Glutamatergic neuron (in vitro differentiated cells): Measurements from ENCODE around the gene MCF2. TPM values are rescaled to one million over a fixed set of nuclear protein-coding genes. Genes with fewer than 3 reads are reported as not detected.

Source experiments
- DNase-seq: peaks from one replicate; pipeline ENCODE4 v3.0.0; 2022
- H3K27ac Mint-ChIP-seq: one replicate; pipeline ENCODE4 v1.8.0; 2020; ENCODE audit warnings: mild to moderate bottlenecking, mixed read lengths, inconsistent platforms; ENCODE audit not compliant: unreplicated experiment
- H3K27me3 Mint-ChIP-seq: one replicate; pipeline ENCODE4 v1.8.0; 2020; ENCODE audit warnings: mild to moderate bottlenecking, moderate library complexity, mixed read lengths, inconsistent platforms; ENCODE audit not compliant: unreplicated experiment
- H3K36me3 Mint-ChIP-seq: one replicate; pipeline ENCODE4 v1.8.0; 2020; ENCODE audit warnings: mild to moderate bottlenecking, mixed read lengths, inconsistent platforms; ENCODE audit not compliant: unreplicated experiment
- H3K4me1 Mint-ChIP-seq: one replicate; pipeline ENCODE4 v1.8.0; 2020; ENCODE audit warnings: mild to moderate bottlenecking, low read depth, mixed read lengths, inconsistent platforms; ENCODE audit not compliant: unreplicated experiment
- H3K4me3 Mint-ChIP-seq: one replicate; pipeline ENCODE4 v1.8.0; 2020; ENCODE audit warnings: mild to moderate bottlenecking, mixed read lengths, inconsistent platforms; ENCODE audit not compliant: unreplicated experiment
- H3K9me3 Mint-ChIP-seq: one replicate; pipeline ENCODE4 v1.8.0; 2020; ENCODE audit warnings: mild to moderate bottlenecking, moderate library complexity, mixed read lengths, inconsistent platforms; ENCODE audit not compliant: unreplicated experiment
- total RNA-seq: library from RNA; stranded (reverse); fragmentation: NEBNext Ultra II Directional; extraction: Animal tissue kit (Norgen Biotek cat#: 25700); gene quantifications from one replicate; pipeline ENCODE4 v1.2.1, GENCODE V29; 2021; ENCODE audit not compliant: unreplicated experiment
- TF ChIP-seq, protein P1 (sequence below): fragments of 200-600 bp; sonication (generic); IDR thresholded peaks from one replicate; pipeline ENCODE4 v1.5.0; 2021; ENCODE audit not compliant: partially characterized antibody, unreplicated experiment

Gene MCF2
- total RNA-seq, 1 donor from 2014 or later, result 1.2 TPM

DNA sequence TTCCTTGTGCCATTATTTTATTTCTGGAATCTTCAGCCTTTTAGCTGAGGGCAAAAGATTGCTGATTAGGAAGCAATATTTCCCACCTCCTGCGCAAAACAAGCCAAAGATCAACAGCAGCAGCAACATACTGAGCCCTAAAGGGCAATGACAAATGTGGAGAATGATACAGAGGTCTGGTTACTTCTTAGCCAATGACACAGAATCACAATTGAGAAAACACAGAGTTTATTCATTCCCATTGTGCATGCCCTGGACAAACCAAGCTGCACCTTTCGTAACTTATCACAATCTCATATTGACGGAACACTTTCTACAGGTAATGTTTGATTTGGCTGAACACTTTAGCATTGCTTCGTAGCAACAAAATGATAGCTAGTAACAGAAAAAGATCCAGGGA, 164.0 kb downstream of the MCF2 start:
- Mint-ChIP-seq H3K4me1 (no peaks in the 10 kb centered on the region), H3K4me3 (no peak overlapping the region), H3K9me3 (no peaks in the 10 kb centered on the region), H3K36me3 (no peaks in the 10 kb centered on the region), H3K27ac (no peak overlapping the region), H3K27me3 (no peaks in the 10 kb centered on the region)
- TF ChIP-seq, protein P1, sequence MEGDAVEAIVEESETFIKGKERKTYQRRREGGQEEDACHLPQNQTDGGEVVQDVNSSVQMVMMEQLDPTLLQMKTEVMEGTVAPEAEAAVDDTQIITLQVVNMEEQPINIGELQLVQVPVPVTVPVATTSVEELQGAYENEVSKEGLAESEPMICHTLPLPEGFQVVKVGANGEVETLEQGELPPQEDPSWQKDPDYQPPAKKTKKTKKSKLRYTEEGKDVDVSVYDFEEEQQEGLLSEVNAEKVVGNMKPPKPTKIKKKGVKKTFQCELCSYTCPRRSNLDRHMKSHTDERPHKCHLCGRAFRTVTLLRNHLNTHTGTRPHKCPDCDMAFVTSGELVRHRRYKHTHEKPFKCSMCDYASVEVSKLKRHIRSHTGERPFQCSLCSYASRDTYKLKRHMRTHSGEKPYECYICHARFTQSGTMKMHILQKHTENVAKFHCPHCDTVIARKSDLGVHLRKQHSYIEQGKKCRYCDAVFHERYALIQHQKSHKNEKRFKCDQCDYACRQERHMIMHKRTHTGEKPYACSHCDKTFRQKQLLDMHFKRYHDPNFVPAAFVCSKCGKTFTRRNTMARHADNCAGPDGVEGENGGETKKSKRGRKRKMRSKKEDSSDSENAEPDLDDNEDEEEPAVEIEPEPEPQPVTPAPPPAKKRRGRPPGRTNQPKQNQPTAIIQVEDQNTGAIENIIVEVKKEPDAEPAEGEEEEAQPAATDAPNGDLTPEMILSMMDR, result no peak
- no peak for DNase-seq

DNA sequence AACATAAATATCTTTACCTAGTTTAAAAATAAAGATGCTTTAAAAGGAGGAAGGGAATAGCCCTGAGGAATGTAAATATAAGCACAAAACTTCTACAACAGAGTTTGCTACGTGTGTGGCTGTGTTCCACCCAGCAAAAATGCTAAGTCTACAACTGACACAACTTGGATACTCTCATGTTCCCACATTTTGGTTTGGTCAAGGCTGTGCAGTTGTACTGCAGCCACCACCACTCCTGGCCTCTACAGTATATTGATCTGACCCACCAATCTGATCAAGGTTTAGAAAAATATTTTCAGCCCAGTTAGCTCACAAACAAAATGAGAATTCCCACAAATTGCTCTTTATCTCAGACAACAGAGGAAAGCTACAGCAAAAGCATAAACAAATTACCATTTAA, 165.3 kb downstream of the MCF2 start:
- H3K27ac Mint-ChIP-seq, result no peak overlapping the region
- H3K4me1 Mint-ChIP-seq, result no peaks in the 10 kb centered on the region
- DNase-seq, result no peak
- TF ChIP-seq, protein P1, result no peak
- H3K4me3 Mint-ChIP-seq, result no peak overlapping the region
- H3K27me3 Mint-ChIP-seq, result no peaks in the 10 kb centered on the region
- H3K9me3 Mint-ChIP-seq, result no peaks in the 10 kb centered on the region
- no peaks in the 10 kb centered on the region for H3K36me3 Mint-ChIP-seq

DNA sequence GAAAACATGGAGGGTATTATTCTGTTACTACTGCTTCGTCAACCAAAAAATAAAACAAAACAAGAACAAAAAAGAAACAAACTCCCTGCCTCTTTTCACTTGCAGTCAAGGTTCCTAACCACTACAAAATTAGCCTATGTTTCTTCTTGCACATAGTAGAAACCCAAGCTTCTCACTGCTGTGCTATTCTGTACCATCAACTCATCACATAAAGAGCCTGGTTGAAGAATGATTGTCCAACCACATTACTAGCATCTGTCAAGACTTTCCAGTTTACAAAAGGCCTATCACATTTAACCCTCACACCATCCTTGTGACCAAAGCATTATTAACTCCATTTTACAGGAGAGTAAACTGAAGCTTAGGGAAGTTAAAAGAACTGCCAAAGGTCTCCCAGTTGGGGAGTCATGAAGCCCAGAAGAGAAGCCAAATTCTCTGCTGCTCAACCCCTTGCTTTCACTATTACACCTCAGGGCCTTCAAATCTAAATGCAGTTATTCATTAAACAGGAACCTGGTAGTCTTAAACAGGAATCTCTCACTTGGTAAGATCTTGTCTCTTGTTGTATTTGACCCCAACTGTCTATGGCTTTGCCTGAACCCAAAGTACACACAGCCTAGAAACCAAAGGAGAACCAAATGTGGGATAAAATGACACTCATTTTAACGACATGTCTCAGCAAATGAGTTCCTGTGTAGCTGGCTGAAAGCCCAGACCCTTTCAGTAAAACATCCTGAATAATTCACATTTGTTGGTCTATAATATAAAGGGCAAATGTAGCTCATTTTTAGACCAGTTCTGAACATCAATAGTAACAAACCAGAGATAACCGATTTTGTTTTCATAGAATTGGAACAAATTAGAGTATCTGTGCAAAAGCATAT, 168.8 kb downstream of the MCF2 start:
- Mint-ChIP-seq H3K9me3 (no peaks in the 10 kb centered on the region), H3K36me3 (no peaks in the 10 kb centered on the region), H3K27me3 (no peaks in the 10 kb centered on the region), H3K4me1 (no peaks in the 10 kb centered on the region), H3K27ac (no peak overlapping the region), H3K4me3 (no peak overlapping the region)
- DNase-seq, result no peak
- TF ChIP-seq, protein P1, result no peak

DNA sequence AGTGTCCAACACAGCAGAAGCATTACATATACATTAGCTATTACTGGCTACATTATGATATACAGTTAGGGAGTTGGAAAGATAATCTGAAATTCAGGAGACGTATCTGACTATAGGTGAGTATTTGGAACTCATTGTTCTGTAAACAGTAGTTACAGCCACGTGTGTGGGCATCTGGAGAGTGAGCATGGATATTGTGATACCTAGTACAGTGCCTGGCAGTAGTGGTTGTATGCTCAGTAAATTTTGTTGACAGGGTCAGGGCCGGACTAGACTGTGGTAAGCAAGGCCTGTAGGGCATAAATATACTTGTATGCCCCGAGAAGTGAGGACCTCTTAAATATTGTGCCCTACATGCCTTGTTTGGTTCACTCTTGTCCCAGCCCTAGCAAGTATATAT, 174.5 kb downstream of the MCF2 start:
- Mint-ChIP-seq H3K9me3 (no peaks in the 10 kb centered on the region), H3K27me3 (no peaks in the 10 kb centered on the region), H3K27ac (no peak overlapping the region), H3K4me1 (no peaks in the 10 kb centered on the region), H3K36me3 (no peaks in the 10 kb centered on the region), H3K4me3 (no peak overlapping the region)
- TF ChIP-seq, protein P1, result no peak
- no peak for DNase-seq

DNA sequence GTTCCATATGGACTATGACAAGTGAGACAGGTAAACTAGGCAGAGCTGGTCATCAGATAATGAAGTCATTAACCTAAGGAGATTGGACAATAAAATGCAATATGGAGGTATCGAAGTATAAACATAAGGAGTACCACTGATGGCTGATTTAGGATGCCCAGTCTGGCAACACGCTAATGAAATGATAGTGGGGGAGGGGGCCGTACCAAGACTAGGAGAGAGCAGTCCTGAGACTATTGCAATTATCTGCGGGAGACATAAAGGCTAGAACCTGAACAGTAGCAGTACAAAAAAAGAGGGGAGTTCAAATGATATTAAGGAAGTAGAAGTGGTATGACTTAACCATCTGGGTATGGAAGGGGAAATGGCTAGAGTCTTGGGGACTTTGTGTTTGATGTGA, 175.1 kb downstream of the MCF2 start:
- Mint-ChIP-seq H3K36me3 (no peaks in the 10 kb centered on the region), H3K4me1 (no peaks in the 10 kb centered on the region)

More for the DNA sequence above, 175.1 kb downstream of the MCF2 start:
- TF ChIP-seq, protein P1, result no peak
- Mint-ChIP-seq H3K9me3 (no peaks in the 10 kb centered on the region), H3K4me3 (no peak overlapping the region), H3K27me3 (no peaks in the 10 kb centered on the region), H3K27ac (no peak overlapping the region)
- DNase-seq, result no peak
